Measurements from ENCODE around the gene IFFO2. TPM values are rescaled to one million over a fixed set of nuclear protein-coding genes. Genes with fewer than 3 reads are reported as not detected.

Gene IFFO2
- total RNA-seq, 2 donors from 2014 or later = 4.6 to 6.4 TPM

- Histone ChIP-seq H3K27ac (ENCODE audit: low read depth, low read length) (no peak overlapping the region), H3K4me3 (ENCODE audit: low read length) (no peak overlapping the region)
- 61% methylated on average over 2 of the region's 2 CpGs; no CpG with 5 or more reads in 1 of the 2 experiments for WGBS, 2 experiments (ENCODE audit: insufficient coverage in 1 of 2, insufficient read length in 1 of 2)
Measured at GRCh38 chr1:18972531-18972930, 16.1 kb upstream of the IFFO2 start.

GRCh38 chr1:18970762-18971161, 14.3 kb upstream of the IFFO2 start:
- no peak overlapping the region for H3K9ac ChIP-seq (ENCODE audit: extremely low read depth, low read length, poor library complexity, severe bottlenecking)
- H3K27ac ChIP-seq (ENCODE audit: low read depth, low read length) = no peak overlapping the region
- no peak for TF ChIP-seq CTCF (conservative IDR thresholded peaks at IDR 0.05)
- no peaks in the 10 kb centered on the region for H3K36me3 ChIP-seq (ENCODE audit: control insufficient read depth, insufficient read depth, low read length)
- WGBS, 2 experiments (ENCODE audit: insufficient coverage in 1 of 2, insufficient read length in 1 of 2) = 84 to 100% methylated on average over 3 to 4 of the region's 4 CpGs
- H3K4me1 Mint-ChIP-seq = peaks cover 3% of the 10 kb centered on the region
- peaks cover 4% of the 10 kb centered on the region for H3K27me3 Mint-ChIP-seq (ENCODE audit: insufficient read depth)
- no peak overlapping the region for H3K27ac Mint-ChIP-seq
- no peaks in the 10 kb centered on the region for H3K27me3 ChIP-seq (ENCODE audit: control insufficient read depth, insufficient read depth, low read length, poor library complexity, severe bottlenecking)
- DNase-seq = no peak
- H3K9me3 ChIP-seq (ENCODE audit: control insufficient read depth, low read length) = no peaks in the 10 kb centered on the region
- no peaks in the 10 kb centered on the region for H3K4me1 ChIP-seq (ENCODE audit: control insufficient read depth, insufficient read depth, low read length)
- no peak overlapping the region for H3K4me3 Mint-ChIP-seq
- H3K4me3 ChIP-seq (ENCODE audit: low read length) = no peak overlapping the region
- H3K36me3 Mint-ChIP-seq (ENCODE audit: low read depth) = no peaks in the 10 kb centered on the region
- no peaks in the 10 kb centered on the region for H3K9me3 Mint-ChIP-seq

More at GRCh38 chr1:18972531-18972930, 16.1 kb upstream of the IFFO2 start:
- Mint-ChIP-seq H3K27me3 (ENCODE audit: insufficient read depth) (peaks cover 4% of the 10 kb centered on the region), H3K36me3 (ENCODE audit: low read depth) (no peaks in the 10 kb centered on the region), H3K4me1 (no peaks in the 10 kb centered on the region), H3K9me3 (no peaks in the 10 kb centered on the region), H3K4me3 (no peak overlapping the region), H3K27ac (no peak overlapping the region)
- H3K9ac ChIP-seq (ENCODE audit: extremely low read depth, low read length, poor library complexity, severe bottlenecking) = no peak overlapping the region
- H3K4me1 ChIP-seq (ENCODE audit: control insufficient read depth, insufficient read depth, low read length) = no peaks in the 10 kb centered on the region
- no peaks in the 10 kb centered on the region for H3K27me3 ChIP-seq (ENCODE audit: control insufficient read depth, insufficient read depth, low read length, poor library complexity, severe bottlenecking)
- no peaks in the 10 kb centered on the region for H3K36me3 ChIP-seq (ENCODE audit: control insufficient read depth, insufficient read depth, low read length)
- TF ChIP-seq CTCF (conservative IDR thresholded peaks at IDR 0.05) = peak; percentile 19
- DNase-seq = no peak
- no peaks in the 10 kb centered on the region for H3K9me3 ChIP-seq (ENCODE audit: control insufficient read depth, low read length)

- Histone ChIP-seq H3K4me3 (ENCODE audit: low read length) (no peak overlapping the region), H3K36me3 (ENCODE audit: control insufficient read depth, insufficient read depth, low read length) (no peaks in the 10 kb centered on the region), H3K27ac (ENCODE audit: low read depth, low read length) (no peak overlapping the region), H3K9me3 (ENCODE audit: control insufficient read depth, low read length) (no peaks in the 10 kb centered on the region), H3K4me1 (ENCODE audit: control insufficient read depth, insufficient read depth, low read length) (no peaks in the 10 kb centered on the region), H3K9ac (ENCODE audit: extremely low read depth, low read length, poor library complexity, severe bottlenecking) (no peak overlapping the region), H3K27me3 (ENCODE audit: control insufficient read depth, insufficient read depth, low read length, poor library complexity, severe bottlenecking) (no peaks in the 10 kb centered on the region)
- TF ChIP-seq CTCF (conservative IDR thresholded peaks at IDR 0.05) = no peak
- Mint-ChIP-seq H3K36me3 (ENCODE audit: low read depth) (no peaks in the 10 kb centered on the region), H3K9me3 (no peaks in the 10 kb centered on the region), H3K4me1 (peaks cover 4% of the 10 kb centered on the region), H3K27me3 (ENCODE audit: insufficient read depth) (peaks cover 4% of the 10 kb centered on the region), H3K4me3 (no peak overlapping the region), H3K27ac (no peak overlapping the region)
- 90 to 95% methylated on average over 7 of the region's 7 CpGs for WGBS, 2 experiments (ENCODE audit: insufficient coverage in 1 of 2, insufficient read length in 1 of 2)
- no peak for DNase-seq
Measured at GRCh38 chr1:18970358-18970757, 13.9 kb upstream of the IFFO2 start.

Measured in endodermal cell (in vitro differentiated cells).